ENCODE data around the gene COASY.

The COASY gene

DNA sequence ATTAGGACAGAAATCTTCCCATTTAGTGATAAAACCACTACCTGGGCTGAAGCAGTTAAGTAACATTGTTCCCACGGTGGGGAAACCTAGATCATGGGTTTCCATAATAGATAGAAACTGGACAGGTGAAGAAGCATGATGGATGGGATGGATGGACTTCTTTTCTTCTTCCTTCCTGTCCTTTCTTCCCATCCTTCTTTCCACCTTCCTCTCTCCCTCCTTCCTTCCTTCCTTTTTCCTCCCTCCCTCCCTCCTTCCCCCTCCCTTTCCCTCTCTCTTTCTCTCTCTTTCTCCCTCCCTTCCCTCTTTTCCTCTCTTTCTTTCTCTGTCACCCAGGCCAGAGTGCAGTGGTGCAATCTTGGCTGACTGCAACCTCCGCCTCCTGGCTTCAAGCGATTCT is 12.5 kb downstream of the COASY start:
- no peak for DNase-seq (ENCODE audit: low read depth in 2 of 2)

DNA sequence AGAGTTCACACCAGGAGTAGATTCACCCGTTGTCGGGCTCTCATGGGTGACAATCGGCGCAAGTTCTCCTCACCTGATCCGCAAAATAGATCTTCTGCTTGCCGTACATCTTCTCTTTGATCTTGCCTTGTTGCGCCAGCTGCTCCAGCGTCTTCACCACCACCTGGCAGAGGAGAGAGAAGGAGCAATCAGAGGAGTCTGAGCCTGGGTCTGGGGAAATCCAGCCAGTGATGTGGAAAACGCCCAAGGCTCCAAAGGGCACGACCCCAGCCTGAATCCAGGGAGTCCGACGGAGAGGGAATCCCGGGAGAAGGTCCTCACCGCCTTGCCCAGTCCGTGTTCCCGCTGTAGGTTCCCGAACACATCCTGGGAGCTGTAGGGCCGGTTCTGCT is 15.2 kb downstream of the COASY start:
- no peak for DNase-seq (ENCODE audit: low read depth in 2 of 2)

DNA sequence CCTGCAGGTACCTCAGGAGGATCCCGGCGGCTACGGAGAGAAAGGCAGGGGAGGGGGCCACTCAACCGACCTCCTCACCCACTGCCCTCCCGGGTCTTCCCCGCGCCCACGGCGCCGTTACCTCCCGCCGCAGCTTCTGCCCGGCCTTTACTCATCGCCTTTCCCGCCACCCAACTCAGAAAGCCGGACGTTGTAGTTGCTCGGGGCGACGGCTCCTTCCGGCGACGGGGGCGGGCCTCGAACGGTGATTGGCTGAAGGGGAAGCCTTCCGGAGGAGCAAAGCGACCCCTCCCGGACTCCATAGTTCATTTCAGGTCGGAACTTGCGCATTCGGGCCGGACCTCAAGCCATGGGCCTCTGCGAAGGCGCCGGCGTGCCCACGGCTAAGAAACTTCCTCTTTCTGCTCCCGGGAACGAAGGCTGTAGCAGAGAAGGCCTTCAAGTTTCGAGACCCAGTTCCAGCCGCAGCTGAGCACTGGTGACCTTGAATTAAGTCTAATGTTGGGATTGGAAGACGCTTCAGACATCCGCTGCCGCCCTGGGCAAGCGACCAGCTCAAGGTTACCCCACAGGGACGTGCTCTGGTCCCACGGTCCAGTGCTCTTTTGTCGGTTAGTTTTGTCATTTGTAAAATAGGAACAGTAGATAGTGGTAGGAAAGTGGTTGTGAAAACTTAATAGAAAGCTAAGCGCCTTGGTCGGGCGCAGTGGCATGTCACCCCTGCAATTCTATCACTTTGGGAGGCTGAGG is 15.8 kb downstream of the COASY start, which contains the start of gene PSMC3IP:
PSMC3IP (minus strand) TSS at position 198 of the 750 bp plus-strand sequence; CDS start at position 155, 43 bp downstream.
- peak; percentile 91 to 95 for DNase-seq (ENCODE audit: low read depth in 2 of 2)

DNA sequence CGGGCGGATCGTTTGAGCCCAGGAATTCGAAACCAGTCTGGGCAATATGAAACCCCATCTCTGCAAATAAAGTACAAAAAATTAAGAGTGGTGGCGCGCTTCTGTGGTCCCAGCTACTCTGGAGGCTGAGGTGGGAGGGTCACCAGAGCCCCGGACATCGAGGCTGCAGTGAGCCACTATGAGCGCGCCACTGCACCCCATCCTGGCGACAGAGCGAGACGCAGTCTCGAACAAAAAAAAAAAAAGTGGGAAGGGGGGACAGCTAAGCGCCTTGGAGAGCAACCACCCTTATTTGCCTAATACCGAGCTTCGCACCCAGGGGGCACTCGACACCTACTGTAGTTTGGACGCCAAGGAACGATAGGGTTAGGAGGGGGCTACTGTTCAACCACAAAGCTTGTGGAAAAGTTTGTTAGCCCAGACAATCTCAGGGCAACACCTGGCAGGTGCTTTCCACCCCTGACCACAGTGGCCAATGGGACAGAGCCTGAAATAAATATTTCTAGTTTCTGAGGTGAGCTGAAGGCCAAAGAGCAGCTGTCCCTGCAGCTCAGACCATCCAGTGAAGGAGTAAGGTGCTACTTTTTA is 16.4 kb downstream of the COASY start:
- peak; percentile 63 to 67 for DNase-seq (ENCODE audit: low read depth in 2 of 2)

DNA sequence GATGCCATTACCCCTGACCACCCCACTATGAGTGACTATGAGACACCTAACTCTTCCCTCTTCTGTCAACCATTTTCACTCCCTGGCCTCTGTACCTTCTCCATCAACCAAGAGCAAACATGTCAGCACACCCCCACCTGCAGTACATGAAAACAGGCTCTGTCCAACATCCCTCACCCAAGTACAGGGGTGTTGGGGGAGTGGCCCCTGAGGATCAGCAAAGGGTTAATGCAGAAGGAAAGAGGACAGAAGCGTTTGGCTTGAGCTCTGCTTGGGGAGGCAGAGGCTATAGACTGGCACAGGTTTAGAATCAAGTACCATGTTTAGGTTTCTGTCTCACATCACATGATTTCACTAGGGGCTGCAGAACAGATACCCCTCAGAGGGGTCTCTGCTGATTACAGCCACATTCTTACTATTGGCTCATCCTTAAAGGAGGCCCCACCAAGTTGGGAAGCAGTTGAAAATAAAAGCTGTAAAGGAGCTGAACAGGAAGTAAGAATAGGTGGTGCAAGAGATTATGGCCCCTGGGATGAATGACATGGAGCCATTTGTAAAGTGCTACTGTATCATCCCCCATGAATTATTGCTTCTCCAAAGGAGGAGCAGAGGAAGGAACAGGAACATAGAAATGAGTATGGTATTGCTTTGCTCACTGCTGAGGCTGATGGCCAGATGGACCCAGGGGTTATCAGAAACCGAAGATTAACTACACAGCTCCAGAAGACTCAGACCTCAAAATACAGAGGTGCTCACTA is 18.0 kb downstream of the COASY start:
- no peak for DNase-seq (ENCODE audit: low read depth in 2 of 2)

DNA sequence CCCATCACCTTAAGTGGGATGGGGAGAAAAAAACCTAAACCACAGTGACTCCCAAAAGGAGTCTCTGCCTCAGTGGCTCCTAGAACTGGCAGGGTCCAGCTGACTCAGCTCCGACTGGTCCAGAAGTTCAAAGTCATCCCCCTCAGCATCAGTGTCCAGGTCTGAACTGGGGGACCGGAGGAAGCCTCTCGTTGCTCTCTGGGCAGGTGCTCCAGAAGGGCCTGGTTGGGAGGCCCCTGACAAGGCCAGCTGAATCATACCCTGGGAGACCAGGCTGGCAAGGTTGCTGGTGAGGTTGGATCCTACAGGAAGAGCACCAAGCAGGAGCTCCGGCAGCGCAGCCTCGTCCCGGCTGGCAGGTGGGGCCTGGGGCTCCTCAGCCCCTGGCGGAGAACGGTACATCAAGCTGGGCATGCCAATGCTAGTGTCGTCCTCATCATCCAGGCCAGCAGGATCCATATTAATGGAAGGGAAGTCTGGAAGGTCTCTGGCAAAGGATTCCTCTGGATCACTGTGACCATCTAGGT is 19.9 kb downstream of the COASY start:
- DNase-seq (ENCODE audit: low read depth in 2 of 2) = no peak

DNA sequence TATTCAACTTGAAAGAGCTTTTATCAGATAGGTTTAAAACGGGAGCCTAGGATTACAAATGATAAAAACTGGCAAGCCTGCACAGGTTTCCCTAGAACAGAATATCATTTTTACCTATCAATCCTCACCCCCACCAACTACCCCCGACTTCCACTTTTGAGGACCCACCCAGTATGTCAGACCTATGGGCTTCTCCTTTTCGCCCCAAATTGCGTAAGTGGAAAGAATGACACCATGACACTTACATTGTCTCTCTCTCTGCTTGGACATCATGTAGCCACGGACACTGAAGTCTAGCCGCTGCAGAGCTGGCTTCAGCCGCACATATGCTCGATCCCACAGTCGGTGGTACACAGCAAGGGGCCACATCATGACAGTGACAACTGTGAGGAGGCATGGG is 22.9 kb downstream of the COASY start:
- DNase-seq (ENCODE audit: low read depth in 2 of 2) = no peak

DNA sequence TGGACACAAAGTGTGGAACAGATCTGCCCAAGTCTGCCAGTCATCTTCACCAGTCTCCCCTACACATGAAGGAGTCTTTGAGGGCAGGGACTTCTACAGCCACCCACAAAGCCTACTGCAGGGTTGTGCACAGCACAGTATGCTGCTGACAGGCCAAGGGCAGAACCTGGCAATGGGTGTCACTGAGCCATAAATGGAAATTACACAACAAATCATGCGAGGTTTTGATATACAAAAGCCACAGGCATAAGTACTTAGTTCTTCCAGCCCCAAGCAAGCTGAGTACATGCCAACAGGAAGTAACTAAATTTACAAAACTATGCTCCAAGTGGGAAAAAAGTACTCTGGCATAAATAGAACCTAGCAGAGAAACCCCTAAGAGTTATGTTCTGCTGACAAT is 23.4 kb downstream of the COASY start:
- DNase-seq (ENCODE audit: low read depth in 2 of 2) = no peak

DNA sequence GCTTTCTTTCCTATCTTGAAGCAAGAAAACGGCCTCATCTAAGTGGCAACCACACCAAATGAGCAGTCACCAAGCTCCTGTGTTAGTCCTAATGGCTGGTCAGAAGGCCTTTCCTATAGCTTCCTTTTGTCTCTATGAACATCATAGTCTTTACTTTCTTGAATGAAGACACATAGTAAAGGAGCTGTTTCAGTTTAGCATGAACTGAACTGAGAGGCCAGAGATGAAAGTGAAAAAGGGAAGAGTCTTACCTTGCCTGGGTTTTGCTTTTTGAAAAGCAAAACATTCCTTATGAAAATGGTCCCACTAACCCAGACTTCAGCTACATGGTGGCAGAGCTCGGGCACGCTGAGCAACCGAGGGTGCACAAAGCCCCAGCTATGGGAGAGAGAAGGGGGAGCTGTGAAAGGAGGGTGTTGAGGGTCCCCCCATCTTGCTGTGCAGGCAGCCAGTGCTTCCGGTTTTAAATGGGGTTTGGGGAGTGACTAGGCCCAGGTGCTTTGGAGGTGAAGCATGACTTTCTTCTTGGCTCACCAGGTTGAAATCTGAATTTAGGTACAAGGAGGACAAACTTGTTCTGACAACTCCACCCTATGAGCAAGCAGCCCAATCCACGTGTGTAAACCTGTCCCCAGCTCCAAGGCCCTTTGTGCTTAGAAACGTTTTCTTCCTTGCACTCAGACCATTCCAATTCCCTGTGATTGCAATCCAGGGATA is 24.7 kb downstream of the COASY start:
- DNase-seq (ENCODE audit: low read depth in 2 of 2) = no peak

DNA sequence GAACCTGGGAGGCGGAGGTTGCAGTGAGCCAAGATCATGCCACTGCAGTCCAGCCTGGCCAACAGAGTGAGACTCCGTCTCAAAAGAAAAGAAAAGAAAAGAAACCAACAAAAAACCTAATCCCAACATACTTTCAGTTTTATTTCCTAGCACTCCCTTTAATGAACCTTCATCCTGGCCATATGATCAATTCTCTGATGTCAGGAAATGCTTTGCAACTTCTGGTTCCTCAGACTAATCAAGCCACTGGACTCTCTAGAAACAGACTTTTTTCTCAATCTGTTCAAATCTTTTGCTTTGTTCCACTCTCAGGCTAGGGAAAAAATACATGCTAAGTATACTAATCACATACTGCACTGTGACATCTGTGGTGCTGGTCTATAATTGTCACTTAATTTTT is 28.9 kb downstream of the COASY start:
- no peak for DNase-seq (ENCODE audit: low read depth in 2 of 2)

DNA sequence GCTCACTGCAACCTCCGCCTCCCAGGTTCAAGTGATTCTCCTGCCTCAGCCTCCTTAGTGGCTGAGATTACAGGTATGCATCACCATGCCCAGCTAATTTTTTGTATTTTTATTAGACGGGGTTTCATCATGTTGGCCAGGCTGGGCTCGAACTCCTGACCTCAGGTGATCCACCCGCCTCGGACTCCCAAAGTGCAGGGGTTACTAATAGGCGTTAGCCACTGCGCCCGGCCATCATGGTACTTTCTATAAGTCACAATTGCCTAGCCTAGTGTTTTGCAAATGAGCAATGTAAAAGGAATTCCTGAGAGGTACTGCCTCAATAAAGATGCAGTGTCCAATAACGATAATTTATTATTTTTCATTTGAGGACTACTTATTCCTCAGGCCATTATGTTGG is 29.5 kb downstream of the COASY start:
- DNase-seq (ENCODE audit: low read depth in 2 of 2) = no peak

DNA sequence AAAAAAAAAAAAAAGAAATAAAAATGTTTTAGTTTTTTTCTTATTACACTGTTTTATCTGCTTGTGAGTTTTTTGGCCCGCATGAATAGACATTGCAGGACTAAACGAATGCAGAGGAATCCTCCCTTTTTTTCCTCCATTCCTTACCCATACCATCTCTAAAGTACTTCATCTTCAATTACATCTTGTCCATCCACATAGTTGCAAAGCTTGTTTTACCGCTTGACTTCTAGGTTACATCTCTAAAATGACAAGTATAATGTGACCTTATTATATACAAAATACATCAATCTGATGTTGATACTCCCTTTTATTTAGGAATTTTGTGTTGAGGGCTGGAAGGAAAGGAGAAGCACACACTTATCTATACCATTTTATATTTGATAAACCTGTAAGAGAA is 34.4 kb downstream of the COASY start:
- DNase-seq (ENCODE audit: low read depth in 2 of 2) = no peak

DNA sequence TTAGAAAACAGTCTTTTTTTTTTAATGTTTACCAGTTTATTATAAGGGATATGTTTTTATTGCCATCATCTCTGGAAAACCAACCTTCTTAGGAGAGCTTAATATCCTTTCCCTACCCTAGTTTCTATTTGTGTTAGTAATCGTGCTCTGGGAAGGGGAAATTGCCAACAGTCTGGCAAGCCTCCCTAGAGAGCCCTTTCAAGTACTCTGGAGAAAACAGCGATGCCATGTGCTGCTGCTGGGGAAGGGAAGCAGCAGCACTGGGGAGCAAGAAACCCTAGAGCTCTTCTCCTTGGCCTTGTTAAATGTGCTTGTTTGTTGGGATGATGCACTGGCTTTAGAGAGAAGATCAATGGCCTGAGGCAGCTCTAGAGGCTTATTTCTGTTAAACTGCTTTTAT is 37.0 kb downstream of the COASY start:
- no peak for DNase-seq (ENCODE audit: low read depth in 2 of 2)

DNA sequence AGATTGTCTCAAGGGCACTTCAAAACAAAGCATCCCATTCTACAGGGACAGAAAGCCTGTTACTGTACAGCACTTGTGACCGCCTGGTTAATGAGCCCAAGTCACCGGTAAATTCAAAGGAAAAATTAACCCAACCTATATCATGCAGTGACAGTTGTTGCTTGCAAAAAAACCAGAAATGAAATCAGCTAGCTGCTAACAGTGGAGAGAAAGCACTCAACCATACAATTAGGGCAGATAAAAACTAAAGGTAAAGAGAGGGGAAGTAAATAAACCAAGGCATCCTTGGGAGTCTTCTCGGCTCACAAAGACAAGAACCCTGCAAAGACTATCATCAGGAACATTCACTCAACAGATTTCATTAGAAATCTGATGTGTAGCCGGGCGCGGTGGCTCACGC is 41.4 kb downstream of the COASY start:
- no peak for DNase-seq (ENCODE audit: low read depth in 2 of 2)

DNA sequence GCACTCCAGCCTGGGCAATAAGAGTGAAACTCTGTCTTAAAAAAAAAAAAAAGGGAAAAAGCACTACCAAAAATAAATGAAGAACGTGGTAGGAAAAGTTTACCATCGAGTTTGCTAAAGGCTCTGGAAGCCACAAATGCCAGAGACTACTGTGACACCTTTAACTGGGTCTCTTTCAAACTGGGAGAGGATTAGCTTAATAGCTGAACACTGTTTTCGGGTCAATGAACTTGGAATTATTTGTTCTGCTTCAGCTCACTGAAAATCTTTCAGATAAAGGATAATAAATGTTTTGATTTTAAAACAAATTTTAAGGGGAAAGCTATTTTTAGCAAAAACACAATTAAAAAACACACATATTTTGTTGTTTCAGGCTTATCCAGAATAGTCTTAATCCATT is 45.8 kb downstream of the COASY start:
- no peak for DNase-seq (ENCODE audit: low read depth in 2 of 2)

DNA sequence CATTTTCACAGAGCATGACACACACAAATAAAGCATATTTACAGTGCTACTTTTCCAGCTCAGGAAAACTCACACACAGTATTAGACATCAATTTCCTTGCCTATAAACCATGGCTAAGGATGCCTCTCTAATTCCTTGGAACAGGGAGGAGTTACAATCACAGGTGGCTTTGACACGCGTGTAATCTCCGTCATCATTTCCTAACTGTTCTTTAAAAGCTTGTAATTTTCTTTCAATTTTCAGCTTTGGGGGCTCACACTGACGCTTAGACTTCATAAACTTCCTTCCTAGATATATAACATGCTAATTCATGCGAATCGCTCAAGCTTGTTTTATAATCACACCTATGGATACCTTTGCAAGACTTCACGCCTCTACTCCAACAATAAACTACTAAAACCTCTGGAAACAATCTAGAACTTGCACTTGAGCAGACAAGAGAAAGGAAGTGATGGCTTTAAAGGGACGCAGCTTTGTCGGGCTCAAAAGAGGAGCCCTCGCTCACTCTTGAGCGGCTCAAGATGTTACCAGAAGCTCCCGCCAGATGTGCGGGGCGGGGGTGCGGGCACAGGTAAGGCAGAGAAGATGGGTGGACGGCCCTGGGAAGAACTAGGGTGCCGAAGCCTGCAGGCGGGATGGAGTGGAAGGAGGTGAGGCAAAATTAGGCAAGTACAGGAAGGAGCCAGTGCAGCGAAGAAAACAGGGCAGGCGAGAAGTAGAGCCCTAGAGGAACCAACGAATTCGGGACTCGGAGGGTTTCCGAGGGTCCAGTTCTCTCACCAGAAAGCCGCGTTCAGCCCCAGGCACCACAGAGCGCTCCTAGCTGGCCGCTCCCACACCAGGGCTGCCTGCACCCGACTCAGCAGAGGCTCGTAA is 46.6 kb downstream of the COASY start:
- no peak for DNase-seq (ENCODE audit: low read depth in 2 of 2)

DNA sequence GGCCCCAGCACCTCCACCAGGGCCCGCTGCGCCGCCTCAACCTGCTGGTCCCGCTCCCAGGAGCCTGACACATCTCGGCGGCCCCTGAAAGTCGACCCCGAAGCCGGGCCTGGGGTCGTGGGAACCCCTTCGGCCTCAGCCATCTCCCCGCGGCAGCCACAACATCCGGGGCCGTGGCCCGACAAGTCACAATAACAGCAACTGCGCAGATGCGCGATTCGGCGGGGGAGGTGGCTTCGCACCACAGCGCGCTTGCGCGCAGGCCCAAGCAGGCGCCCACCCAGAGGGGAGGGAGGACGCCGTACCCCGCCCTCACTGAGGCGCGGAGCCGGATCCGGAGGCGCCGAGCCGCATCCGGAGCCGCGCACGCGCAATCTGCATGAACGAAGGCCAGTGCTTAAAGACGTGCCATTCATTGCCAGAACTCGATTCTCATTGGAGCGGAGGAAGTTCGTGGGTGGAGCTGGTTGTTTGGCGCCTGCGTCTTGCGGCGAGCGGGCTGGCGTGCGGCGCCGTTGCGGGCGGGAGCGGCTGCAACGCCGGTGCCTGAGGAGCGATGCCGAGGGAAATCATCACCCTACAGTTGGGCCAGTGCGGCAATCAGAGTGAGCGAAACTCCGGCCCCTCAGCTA is 47.4 kb downstream of the COASY start, which contains the start of the genes RETREG3 and TUBG1:
RETREG3 (minus strand) TSS at position 193 of the 632 bp plus-strand sequence; CDS start at position 143, 50 bp downstream.
TUBG1 (plus strand) TSS at position 502 of the 632 bp plus-strand sequence; CDS start at position 557, 55 bp downstream.
- DNase-seq (ENCODE audit: low read depth in 2 of 2) = peak; percentile 97 to 99

DNA sequence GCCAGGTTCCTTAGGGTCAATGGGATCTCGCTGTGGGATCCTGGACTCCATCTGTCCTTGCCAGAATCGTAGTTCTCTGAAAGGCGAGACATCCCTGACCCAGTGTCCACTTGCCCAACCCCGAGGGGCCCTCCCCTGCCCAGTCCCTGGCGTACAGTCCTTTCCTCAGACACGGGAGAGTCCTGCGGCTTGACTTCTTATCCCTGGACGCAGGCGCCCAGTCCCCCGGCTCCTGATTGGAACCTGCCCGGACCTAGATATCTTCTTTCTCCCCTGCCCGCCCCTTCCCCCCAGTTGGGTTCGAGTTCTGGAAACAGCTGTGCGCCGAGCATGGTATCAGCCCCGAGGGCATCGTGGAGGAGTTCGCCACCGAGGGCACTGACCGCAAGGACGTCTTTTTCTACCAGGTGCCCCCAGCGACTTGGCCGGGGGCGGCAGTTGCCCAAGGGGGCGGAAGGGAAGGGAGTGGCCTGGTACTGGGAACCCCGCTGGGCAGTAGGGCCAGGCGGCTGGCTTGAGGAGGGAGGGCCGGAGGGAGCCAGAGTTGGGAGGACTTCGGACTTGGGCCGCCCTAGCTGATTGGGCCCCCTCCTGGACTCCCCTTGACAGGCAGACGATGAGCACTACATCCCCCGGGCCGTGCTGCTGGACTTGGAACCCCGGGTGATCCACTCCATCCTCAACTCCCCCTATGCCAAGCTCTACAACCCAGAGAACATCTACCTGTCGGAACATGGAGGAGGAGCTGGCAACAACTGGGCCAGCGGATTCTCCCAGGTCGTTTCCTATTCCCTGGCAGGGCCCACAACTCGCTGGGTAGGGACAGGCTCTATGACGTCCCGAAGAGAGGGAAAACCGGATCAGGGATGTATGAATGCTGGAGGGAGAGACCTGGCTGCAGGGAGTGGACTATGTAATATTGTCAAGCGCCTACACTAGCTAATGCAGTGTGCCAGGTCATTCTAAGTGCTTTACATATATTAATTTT is 48.2 kb downstream of the COASY start:
- DNase-seq (ENCODE audit: low read depth in 2 of 2) = peak in 1 of 2 donors; percentile 10

DNA sequence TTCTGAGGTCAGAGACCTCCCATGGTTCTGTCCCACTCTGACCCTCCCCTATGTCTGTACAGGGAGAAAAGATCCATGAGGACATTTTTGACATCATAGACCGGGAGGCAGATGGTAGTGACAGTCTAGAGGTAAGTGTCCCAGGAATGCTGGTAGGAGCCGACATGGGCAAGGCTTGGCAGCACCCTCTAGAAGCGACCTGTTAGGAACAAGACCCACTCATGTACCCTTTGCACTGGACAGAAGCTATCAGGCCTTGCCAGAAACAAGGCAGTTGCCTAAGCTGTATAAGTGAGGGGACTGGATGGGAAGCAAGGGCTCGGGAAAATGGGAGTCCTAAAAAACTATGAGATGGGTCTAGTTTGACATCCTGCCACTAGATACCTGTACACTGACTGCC is 50.1 kb downstream of the COASY start:
- no peak for DNase-seq (ENCODE audit: low read depth in 2 of 2)

Data from stimulated activated CD4-positive, alpha-beta T cell treated with anti-CD3 and anti-CD28 coated beads, Interleukin-4, amount 100 ng/mL, for 48 hours (primary cell).